Muscle layer of colon (tissue), 2 donors: Measurements from ENCODE around the gene PDE2A.

ENCODE experiments used
- H3K27ac ChIP-seq: one replicate; pipeline ENCODE4 v1.7.0; 2013; ENCODE audit warnings: low read depth, mild to moderate bottlenecking, low read length, moderate library complexity
- H3K27me3 ChIP-seq, 2 donors: one replicate each; pipeline ENCODE4 v1.7.0; 2013; ENCODE audit warnings: low read length in 2 of 2, mild to moderate bottlenecking in 2 of 2; ENCODE audit not compliant: insufficient read depth in 2 of 2, control insufficient read depth in 1 of 2
- H3K36me3 ChIP-seq: one replicate; pipeline ENCODE4 v1.7.0; 2013; ENCODE audit warnings: mild to moderate bottlenecking, low read length; ENCODE audit not compliant: insufficient read depth
- H3K4me1 ChIP-seq: one replicate; pipeline ENCODE4 v1.7.0; 2013; ENCODE audit warnings: mild to moderate bottlenecking, low read length; ENCODE audit not compliant: insufficient read depth
- H3K4me3 ChIP-seq, 2 donors: one replicate each; pipeline ENCODE4 v1.7.0; 2013; ENCODE audit warnings: low read length in 2 of 2, low read depth in 1 of 2, mild to moderate bottlenecking in 1 of 2, moderate library complexity in 1 of 2
- H3K9ac ChIP-seq: one replicate; pipeline ENCODE4 v1.7.0; 2013; ENCODE audit warnings: low read length
- H3K9me3 ChIP-seq: one replicate; pipeline ENCODE4 v1.7.0; 2013; ENCODE audit warnings: mild to moderate bottlenecking, low read length
- donor health status: abdominal sarcoma.
- donor health status: Adenocarcinoma of cecum.

Gene PDE2A

GRCh38 chr11:72631806-72632731 is 42.2 kb downstream of the PDE2A start:
- H3K9ac ChIP-seq = no peak overlapping the region
- peak overlapping the region; percentile 97 for H3K27ac ChIP-seq
- no peaks in the 10 kb centered on the region for H3K27me3 ChIP-seq
- H3K36me3 ChIP-seq = peaks cover 4% of the 10 kb centered on the region
- peak overlapping the region in 1 of 2 donors; percentile 5 for H3K4me3 ChIP-seq
- peaks cover 89% of the 10 kb centered on the region for H3K4me1 ChIP-seq
- no peaks in the 10 kb centered on the region for H3K9me3 ChIP-seq

- H3K9ac ChIP-seq = peak overlapping the region; percentile 36
These were observed 43.9 kb downstream of the PDE2A start for GRCh38 chr11:72630104-72630852.

GRCh38 chr11:72629266-72629665 is 45.0 kb downstream of the PDE2A start:
- Histone ChIP-seq H3K36me3 (peaks cover 4% of the 10 kb centered on the region), H3K27me3 (no peaks in the 10 kb centered on the region), H3K4me3 (peak overlapping the region in 1 of 2 donors; percentile 42), H3K9me3 (no peaks in the 10 kb centered on the region), H3K9ac (no peak overlapping the region), H3K27ac (peak overlapping the region; percentile 97), H3K4me1 (peaks cover 97% of the 10 kb centered on the region)

More at GRCh38 chr11:72630104-72630852, 43.9 kb downstream of the PDE2A start:
- Histone ChIP-seq H3K27ac (peak overlapping the region; percentile 97), H3K27me3 (no peaks in the 10 kb centered on the region), H3K4me3 (peak overlapping the region in 1 of 2 donors; percentile 42), H3K9me3 (no peaks in the 10 kb centered on the region), H3K36me3 (peaks cover 4% of the 10 kb centered on the region), H3K4me1 (peaks cover 90% of the 10 kb centered on the region)

- no peaks in the 10 kb centered on the region for H3K27me3 ChIP-seq
- peak overlapping the region; percentile 52 for H3K9ac ChIP-seq
- peak overlapping the region; percentile 97 for H3K27ac ChIP-seq
- H3K4me3 ChIP-seq = no peak overlapping the region
- H3K4me1 ChIP-seq = peaks cover 91% of the 10 kb centered on the region
- H3K36me3 ChIP-seq = no peaks in the 10 kb centered on the region
- no peaks in the 10 kb centered on the region for H3K9me3 ChIP-seq
These were observed 46.5 kb downstream of the PDE2A start for GRCh38 chr11:72627594-72628281.

GRCh38 chr11:72626414-72626936 is 47.7 kb downstream of the PDE2A start:
- H3K9ac ChIP-seq = peak overlapping the region; percentile 41

GRCh38 chr11:72625691-72626413 is 48.4 kb downstream of the PDE2A start:
- Histone ChIP-seq H3K9ac (peak overlapping the region; percentile 55), H3K27me3 (no peaks in the 10 kb centered on the region), H3K36me3 (no peaks in the 10 kb centered on the region), H3K27ac (peak overlapping the region; percentile 97), H3K4me1 (peaks cover 73% of the 10 kb centered on the region), H3K9me3 (no peaks in the 10 kb centered on the region), H3K4me3 (no peak overlapping the region)

More at GRCh38 chr11:72626414-72626936, 47.7 kb downstream of the PDE2A start:
- no peaks in the 10 kb centered on the region for H3K27me3 ChIP-seq
- no peaks in the 10 kb centered on the region for H3K36me3 ChIP-seq
- H3K4me1 ChIP-seq = peaks cover 79% of the 10 kb centered on the region
- no peak overlapping the region for H3K4me3 ChIP-seq
- H3K9me3 ChIP-seq = no peaks in the 10 kb centered on the region
- H3K27ac ChIP-seq = peak overlapping the region; percentile 97

- Histone ChIP-seq H3K4me1 (peaks cover 61% of the 10 kb centered on the region), H3K36me3 (no peaks in the 10 kb centered on the region), H3K27me3 (no peaks in the 10 kb centered on the region), H3K27ac (peak overlapping the region; percentile 97), H3K9ac (no peak overlapping the region), H3K9me3 (no peaks in the 10 kb centered on the region), H3K4me3 (no peak overlapping the region)
These were observed 49.6 kb downstream of the PDE2A start for GRCh38 chr11:72624496-72625201.

GRCh38 chr11:72623052-72623451 is 51.2 kb downstream of the PDE2A start:
- Histone ChIP-seq H3K9me3 (no peaks in the 10 kb centered on the region), H3K36me3 (no peaks in the 10 kb centered on the region), H3K4me3 (no peak overlapping the region), H3K4me1 (peaks cover 58% of the 10 kb centered on the region), H3K27ac (no peak overlapping the region), H3K27me3 (no peaks in the 10 kb centered on the region), H3K9ac (no peak overlapping the region)

- no peaks in the 10 kb centered on the region for H3K27me3 ChIP-seq
- H3K36me3 ChIP-seq = no peaks in the 10 kb centered on the region
- H3K4me1 ChIP-seq = peaks cover 58% of the 10 kb centered on the region
- H3K9ac ChIP-seq = no peak overlapping the region
- H3K9me3 ChIP-seq = no peaks in the 10 kb centered on the region
- no peak overlapping the region for H3K27ac ChIP-seq
- no peak overlapping the region for H3K4me3 ChIP-seq
These were observed 53.1 kb downstream of the PDE2A start for GRCh38 chr11:72621008-72621610.

GRCh38 chr11:72618803-72619202 is 55.4 kb downstream of the PDE2A start:
- Histone ChIP-seq H3K27me3 (no peaks in the 10 kb centered on the region), H3K27ac (peak overlapping the region; percentile 82), H3K9ac (peak overlapping the region; percentile 26), H3K36me3 (no peaks in the 10 kb centered on the region), H3K4me3 (no peak overlapping the region), H3K9me3 (no peaks in the 10 kb centered on the region), H3K4me1 (peaks cover 61% of the 10 kb centered on the region)
